GM19395 (cell line): Measurements from ENCODE around the gene LCE5A.
"Not testable (repeated sequence)": the region's sequence is repeated elsewhere in the genome, so short reads cannot be mapped to it uniquely, and the experiment has no call there.

ENCODE experiments used
- ATAC-seq: cut with Tn5 transposase; IDR thresholded peaks from one replicate; pipeline ENCODE4 v1.9.1; 2021; ENCODE audit warnings: mild to moderate bottlenecking, moderate library complexity; ENCODE audit not compliant: unreplicated experiment

The LCE5A gene

GRCh38 chr1:152510503-152510902 lies at the start of gene LCE5A:
TSS of gene LCE5A (plus strand) at chr1:152510803. CDS start at chr1:152511535, 732 bp downstream.
- ATAC-seq = no peak

- ATAC-seq = no peak
Observed at GRCh38 chr1:152461544-152461943, 49.1 kb upstream of the LCE5A start.

GRCh38 chr1:152462636-152463035 lies 48.0 kb upstream of the LCE5A start:
- no peak for ATAC-seq

- no peak for ATAC-seq
Observed at GRCh38 chr1:152466217-152466616, 44.4 kb upstream of the LCE5A start.

GRCh38 chr1:152473887-152474537 lies 36.6 kb upstream of the LCE5A start:
- ATAC-seq = no peak

GRCh38 chr1:152479792-152480595 lies 30.6 kb upstream of the LCE5A start:
- no peak for ATAC-seq

GRCh38 chr1:152481869-152482664 lies 28.5 kb upstream of the LCE5A start:
- no peak for ATAC-seq

GRCh38 chr1:152486400-152487006 lies 24.1 kb upstream of the LCE5A start:
- ATAC-seq = no peak

- ATAC-seq = no peak
Observed at GRCh38 chr1:152487871-152488270, 22.7 kb upstream of the LCE5A start.

GRCh38 chr1:152491537-152491936 lies 19.1 kb upstream of the LCE5A start:
- ATAC-seq = not testable (repeated sequence)

GRCh38 chr1:152495066-152495675 lies 15.4 kb upstream of the LCE5A start:
- no peak for ATAC-seq

GRCh38 chr1:152497273-152497672 lies 13.3 kb upstream of the LCE5A start:
- no peak for ATAC-seq

GRCh38 chr1:152501704-152502103 lies 8.9 kb upstream of the LCE5A start:
- no peak for ATAC-seq

GRCh38 chr1:152502496-152503180 lies 8.0 kb upstream of the LCE5A start:
- ATAC-seq = no peak

GRCh38 chr1:152505083-152505482 lies 5.5 kb upstream of the LCE5A start:
- no peak for ATAC-seq

- ATAC-seq = no peak
Observed at GRCh38 chr1:152506899-152507498, 3.6 kb upstream of the LCE5A start.

- no peak for ATAC-seq
Observed at GRCh38 chr1:152511596-152511995, 993 bp downstream of the LCE5A start.

GRCh38 chr1:152513081-152513480 lies 2.5 kb downstream of the LCE5A start:
- no peak for ATAC-seq

GRCh38 chr1:152514715-152515433 lies 4.3 kb downstream of the LCE5A start:
- no peak for ATAC-seq
